Parathyroid adenoma (tissue), 2 donors: ENCODE results near the gene PDE6B.
"Not testable (repeated sequence)": the region's sequence is repeated elsewhere in the genome, so short reads cannot be mapped to it uniquely, and the experiment has no call there.

ENCODE experiments used
- H2AFZ ChIP-seq: fragments of 300-600 bp; sonication (generic); one replicate; pipeline ENCODE4 v1.7.0; 2017; ENCODE audit warnings: antibody characterized with exemption, mild to moderate bottlenecking
- H3K27ac ChIP-seq: fragments of 300-600 bp; sonication (generic); one replicate; pipeline ENCODE4 v1.7.0; 2017
- H3K27me3 ChIP-seq: fragments of 300-600 bp; sonication (generic); one replicate; pipeline ENCODE4 v1.7.0; 2017; ENCODE audit warnings: low read length; ENCODE audit not compliant: control insufficient read depth, insufficient read depth
- H3K36me3 ChIP-seq: fragments of 300-600 bp; sonication (generic); one replicate; pipeline ENCODE4 v1.7.0; 2017; ENCODE audit warnings: low read length; ENCODE audit not compliant: control insufficient read depth, insufficient read depth
- H3K4me1 ChIP-seq: fragments of 300-600 bp; sonication (generic); one replicate; pipeline ENCODE4 v1.7.0; 2017; ENCODE audit warnings: control low read depth
- H3K4me2 ChIP-seq: fragments of 300-600 bp; sonication (generic); one replicate; pipeline ENCODE4 v1.7.0; 2017; ENCODE audit warnings: low read length
- H3K4me3 ChIP-seq: fragments of 300-600 bp; sonication (generic); one replicate; pipeline ENCODE4 v1.7.0; 2017; ENCODE audit warnings: low read depth, low read length
- H3K79me2 ChIP-seq: fragments of 300-600 bp; sonication (generic); one replicate; pipeline ENCODE4 v1.7.0; 2017; ENCODE audit warnings: control low read depth
- H3K9ac ChIP-seq: fragments of 300-600 bp; sonication (generic); one replicate; pipeline ENCODE4 v1.7.0; 2017; ENCODE audit warnings: mild to moderate bottlenecking
- H3K9me3 ChIP-seq: fragments of 300-600 bp; sonication (generic); one replicate; pipeline ENCODE4 v1.7.0; 2017; ENCODE audit warnings: low read length; ENCODE audit not compliant: control insufficient read depth
- CTCF ChIP-seq: fragments of 300-600 bp; sonication (generic); IDR thresholded peaks from one replicate; pipeline ENCODE4 v1.7.0; 2017; ENCODE audit warnings: antibody characterized with exemption, mild to moderate bottlenecking
- donor health status: primary hyperparathyroidism.

PDE6B gene

DNA sequence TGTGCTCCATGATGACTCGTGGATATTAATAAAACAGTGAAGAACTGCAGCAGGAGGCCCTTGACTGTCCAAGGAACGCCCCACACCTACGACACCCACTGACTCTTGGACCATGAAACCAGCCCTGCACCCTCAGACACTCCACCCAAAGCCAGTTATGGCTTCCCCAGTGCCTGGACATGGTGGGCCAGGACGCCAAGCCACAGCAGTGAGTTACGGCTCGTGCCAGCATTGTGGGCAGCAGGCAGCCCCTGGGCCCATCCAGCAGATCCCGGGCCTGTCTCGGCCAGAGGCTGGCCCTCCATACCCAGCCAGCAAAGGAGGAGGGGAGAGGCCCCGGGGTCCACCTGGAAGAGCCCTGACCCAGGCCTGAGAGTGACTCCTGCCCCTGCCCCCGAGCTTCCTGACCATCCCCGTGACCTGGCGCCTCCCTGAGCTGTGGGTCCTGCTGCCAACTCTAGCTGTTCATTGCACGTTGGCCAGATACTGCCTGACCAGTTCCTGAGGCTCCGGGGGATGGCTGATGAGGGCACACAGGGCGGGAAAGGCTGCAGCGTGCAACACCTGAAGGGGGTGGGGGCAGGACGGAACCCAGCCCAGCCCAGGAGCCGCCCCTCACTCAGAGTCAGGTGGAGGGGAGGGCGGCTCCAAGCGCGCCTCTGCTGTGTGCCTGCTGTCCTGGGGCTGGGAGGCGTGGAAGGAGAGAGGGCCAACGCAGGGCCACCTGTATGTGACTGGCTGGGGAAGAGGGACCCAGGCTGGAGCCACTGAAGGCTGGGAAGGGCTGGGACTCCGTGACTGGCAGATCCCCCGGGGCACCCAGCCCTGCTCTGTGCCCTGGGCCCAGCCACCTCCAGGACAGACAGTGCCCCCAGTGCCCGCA, 62.8 kb downstream of the PDE6B start:
- Histone ChIP-seq H3K36me3 (no peaks in the 10 kb centered on the region), H3K4me1 (no peaks in the 10 kb centered on the region), H2AFZ (no peak overlapping the region), H3K4me2 (no peak overlapping the region), H3K27ac (no peak overlapping the region), H3K79me2 (no peaks in the 10 kb centered on the region), H3K9ac (no peak overlapping the region), H3K9me3 (no peaks in the 10 kb centered on the region), H3K27me3 (no peaks in the 10 kb centered on the region), H3K4me3 (peak overlapping the region; percentile 27)
- no peak for TF ChIP-seq CTCF

DNA sequence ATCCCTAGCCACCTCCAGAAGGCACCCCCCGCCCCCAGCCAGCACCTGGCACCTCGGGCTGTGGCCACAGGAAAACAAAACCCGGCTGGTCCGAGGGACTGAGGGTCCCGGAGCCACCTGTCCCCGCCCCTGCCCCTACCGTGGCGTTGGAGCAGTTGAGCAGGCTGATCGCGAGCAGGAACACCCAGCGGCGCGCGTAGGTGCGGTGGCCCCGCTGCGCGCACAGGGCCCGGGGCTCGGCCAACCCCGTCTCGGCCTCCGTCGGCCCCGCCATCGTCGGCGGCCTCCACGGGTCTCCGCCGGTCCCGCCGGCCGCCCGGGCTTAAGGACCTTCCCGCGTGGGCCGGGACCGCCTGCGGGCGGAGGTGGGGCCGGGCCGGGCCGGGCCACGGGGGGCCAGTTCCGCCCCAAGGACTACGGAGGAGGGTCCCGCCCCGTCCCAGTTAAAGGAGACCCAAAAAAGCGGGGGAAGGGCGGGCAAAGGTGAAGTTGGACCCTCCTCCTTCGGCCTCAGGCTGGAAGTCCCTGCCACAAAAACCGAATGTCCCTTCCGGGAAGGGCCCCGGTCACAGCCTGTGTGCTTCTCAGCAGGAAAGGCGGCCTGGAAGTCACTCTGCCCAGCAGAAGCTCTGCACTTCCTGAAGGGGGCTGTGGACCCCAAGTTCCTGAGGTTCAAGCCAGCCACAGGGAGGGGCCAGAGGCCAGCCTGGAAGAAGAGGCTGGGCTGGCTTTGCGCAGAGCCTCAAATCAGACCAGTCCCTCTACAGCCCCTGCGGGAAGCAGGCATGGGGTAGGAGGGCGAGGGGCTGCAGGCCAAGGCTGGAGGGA, 63.7 kb downstream of the PDE6B start, which contains the start of gene SLC49A3:
SLC49A3 (minus strand) TSS at position 298 of the 828 bp plus-strand sequence; CDS start at position 274, 24 bp downstream.
- peak within 1 kb of the TSS; percentile 26 for H3K4me2 ChIP-seq
- TF ChIP-seq CTCF: no peak
- H3K36me3 ChIP-seq: no peaks in the 10 kb centered on the region
- H3K27me3 ChIP-seq: no peaks in the 10 kb centered on the region
- H2AFZ ChIP-seq: peak within 1 kb of the TSS; percentile 46
- peak within 1 kb of the TSS; percentile 27 for H3K4me3 ChIP-seq
- no peaks in the 10 kb centered on the region for H3K79me2 ChIP-seq
- peak within 1 kb of the TSS; percentile 53 for H3K27ac ChIP-seq
- H3K4me1 ChIP-seq: no peaks in the 10 kb centered on the region
- no peaks in the 10 kb centered on the region for H3K9me3 ChIP-seq
- H3K9ac ChIP-seq: no peak within 1 kb of the TSS

DNA sequence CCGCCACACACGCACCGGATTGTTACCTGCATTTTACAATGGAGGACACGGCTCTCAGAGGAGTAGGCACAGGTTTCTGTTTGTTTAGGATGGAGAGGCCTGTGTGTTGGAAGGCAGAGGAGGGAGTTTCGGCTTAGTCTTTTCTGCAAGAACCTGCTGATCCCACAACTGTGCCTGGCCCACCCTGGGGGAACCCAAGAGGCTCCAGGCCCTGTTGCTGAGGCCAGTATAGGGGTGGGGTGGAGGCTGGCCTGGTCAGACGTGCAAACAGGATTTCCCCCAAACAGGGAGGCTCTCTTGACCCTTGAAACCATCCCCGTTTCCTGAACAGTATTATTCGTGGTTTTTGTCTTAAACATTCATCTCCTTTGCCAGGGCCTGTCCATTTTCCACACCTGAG, 64.3 kb downstream of the PDE6B start:
- peak overlapping the region; percentile 53 for H3K27ac ChIP-seq
- no peak for TF ChIP-seq CTCF
- no peaks in the 10 kb centered on the region for H3K4me1 ChIP-seq
- no peaks in the 10 kb centered on the region for H3K36me3 ChIP-seq
- H3K79me2 ChIP-seq: no peaks in the 10 kb centered on the region
- no peak overlapping the region for H3K4me3 ChIP-seq
- no peaks in the 10 kb centered on the region for H3K27me3 ChIP-seq
- no peaks in the 10 kb centered on the region for H3K9me3 ChIP-seq
- H3K4me2 ChIP-seq: no peak overlapping the region
- peak overlapping the region; percentile 46 for H2AFZ ChIP-seq
- H3K9ac ChIP-seq: no peak overlapping the region

- Histone ChIP-seq H3K79me2 (no peaks in the 10 kb centered on the region), H3K36me3 (no peaks in the 10 kb centered on the region), H2AFZ (peak overlapping the region; percentile 56), H3K9ac (no peak overlapping the region), H3K27ac (no peak overlapping the region), H3K4me3 (no peak overlapping the region), H3K27me3 (no peaks in the 10 kb centered on the region), H3K9me3 (no peaks in the 10 kb centered on the region), H3K4me1 (no peaks in the 10 kb centered on the region), H3K4me2 (no peak overlapping the region)
- TF ChIP-seq CTCF: no peak
Measured at GRCh38 chr4:692771-693554, 67.6 kb downstream of the PDE6B start.

- not testable (repeated sequence) for H3K9me3 ChIP-seq, H3K4me3 ChIP-seq, H3K27ac ChIP-seq, H2AFZ ChIP-seq, H3K36me3 ChIP-seq, H3K79me2 ChIP-seq, H3K4me2 ChIP-seq, H3K27me3 ChIP-seq, H3K4me1 ChIP-seq, H3K9ac ChIP-seq
Measured at GRCh38 chr4:694341-694940, 69.1 kb downstream of the PDE6B start.
